SK-N-SH (cell line): ENCODE measurements around the gene CDC27. TPM values are rescaled to one million over a fixed set of nuclear protein-coding genes. Genes with fewer than 3 reads are reported as not detected.

Experiments used
- CHD2 ChIP-seq: fragments of 150-350 bp; IDR thresholded peaks from 2 replicates; pipeline ENCODE4 v1.6.1; 2018; ENCODE audit warnings: low read length; ENCODE audit not compliant: partially characterized antibody
- EP300 ChIP-seq, 2 experiments: IDR thresholded peaks; 2 replicates each; pipeline versions ENCODE4 v1.4.0 to v1.6.1; 2012; ENCODE audit warnings: borderline replicate concordance in 1 of 2, low read depth in 1 of 2, low read length in 1 of 2
- GABPA ChIP-seq: IDR thresholded peaks from 2 replicates; pipeline ENCODE4 v1.4.0; 2012; ENCODE audit warnings: low read depth, mild to moderate bottlenecking
- GATA2 ChIP-seq: sonication (generic); formaldehyde crosslinking; IDR thresholded peaks from 2 replicates; pipeline ENCODE4 v1.5.0; 2020; ENCODE audit warnings: mild to moderate bottlenecking, missing genetic modification reagents
- IRF3 ChIP-seq: fragments of 150-350 bp; IDR thresholded peaks from 2 replicates; pipeline ENCODE4 v1.6.1; 2016; ENCODE audit warnings: mild to moderate bottlenecking, low read depth, low read length
- MEF2A ChIP-seq: IDR thresholded peaks from 2 replicates; pipeline ENCODE4 v1.4.0; 2012; ENCODE audit warnings: low read depth, borderline replicate concordance
- MXI1 ChIP-seq: IDR thresholded peaks from 2 replicates; pipeline ENCODE4 v1.6.1; 2012; ENCODE audit warnings: mild to moderate bottlenecking, low read depth, low read length, improper control_type of control experiment
- NFIC ChIP-seq: IDR thresholded peaks from 2 replicates; pipeline ENCODE4 v1.4.0; 2012; ENCODE audit warnings: borderline replicate concordance
- NRF1 ChIP-seq: IDR thresholded peaks from 2 replicates; pipeline ENCODE4 v1.6.1; 2012; ENCODE audit warnings: low read depth, mild to moderate bottlenecking, low read length
- PBX3 ChIP-seq: IDR thresholded peaks from 2 replicates; pipeline ENCODE4; 2012
- POLR2AphosphoS5 ChIP-seq: IDR thresholded peaks from 2 replicates; pipeline ENCODE4 v1.6.1; 2012; ENCODE audit warnings: low read depth, low read length
- RAD21 ChIP-seq: IDR thresholded peaks from 2 replicates; pipeline ENCODE4 v1.6.1; 2012; ENCODE audit warnings: mild to moderate bottlenecking, low read length
- RCOR1 ChIP-seq: fragments of 150-350 bp; IDR thresholded peaks from 2 replicates; pipeline ENCODE4 v1.6.1; 2017; ENCODE audit warnings: antibody characterized with exemption, low read length
- RFX5 ChIP-seq: IDR thresholded peaks from 2 replicates; pipeline ENCODE4 v1.6.1; 2012; ENCODE audit warnings: mild to moderate bottlenecking, improper control_type of control experiment, low read length
- RXRA ChIP-seq: IDR thresholded peaks from 2 replicates; pipeline ENCODE4 v1.4.0; 2012; ENCODE audit warnings: low read depth, mild to moderate bottlenecking, borderline replicate concordance
- SIN3A ChIP-seq: IDR thresholded peaks from 2 replicates; pipeline ENCODE4 v1.6.1; 2012; ENCODE audit warnings: low read depth, mild to moderate bottlenecking, low read length, moderate library complexity, borderline replicate concordance
- SMC3 ChIP-seq: IDR thresholded peaks from 2 replicates; pipeline ENCODE4 v1.6.1; 2012; ENCODE audit warnings: low read depth, low read length, improper control_type of control experiment
- TAF1 ChIP-seq: IDR thresholded peaks from 2 replicates; pipeline ENCODE4 v1.6.1; 2012; ENCODE audit warnings: low read depth, mild to moderate bottlenecking, low read length, moderate library complexity, borderline replicate concordance
- TCF12 ChIP-seq: IDR thresholded peaks from 2 replicates; pipeline ENCODE4 v1.4.0; 2012
- USF1 ChIP-seq: IDR thresholded peaks from 2 replicates; pipeline ENCODE4 v1.4.0; 2012; ENCODE audit warnings: low read depth, borderline replicate concordance
- USF2 ChIP-seq: fragments of 150-350 bp; IDR thresholded peaks from 2 replicates; pipeline ENCODE4 v1.6.1; 2017; ENCODE audit warnings: antibody characterized with exemption, low read length, low read depth, borderline replicate concordance
- YY1 ChIP-seq: IDR thresholded peaks from 2 replicates; pipeline ENCODE4 v1.4.0; 2012; ENCODE audit warnings: low read depth, mild to moderate bottlenecking
- polyA plus RNA-seq, 3 experiments: library from polyadenylated mRNA; depleted of rRNA; stranded (reverse); fragments of >200 nt; gene quantifications; 2 replicates each; pipeline ENCODE4 v1.2.3, GENCODE V29; 2012
- TF ChIP-seq, protein P1 (sequence below): IDR thresholded peaks from 2 replicates; pipeline ENCODE4 v1.4.0; 2012; ENCODE audit warnings: low read depth, borderline replicate concordance
- TF ChIP-seq, protein P2 (sequence below): IDR thresholded peaks from 2 replicates; pipeline ENCODE4 v1.4.0; 2012; ENCODE audit warnings: low read depth

Gene CDC27
- polyA plus RNA-seq, 1 of the 3 experiments (the other 2 are of a cell fraction): 44.3 TPM

- no peak for TF ChIP-seq SIN3A
- TF ChIP-seq SMC3: no peak
- peak; percentile 99 for TF ChIP-seq PBX3
- TF ChIP-seq GABPA: peak; percentile 74
- no peak for TF ChIP-seq USF2
- TF ChIP-seq TAF1: no peak
- TF ChIP-seq, protein P1, sequence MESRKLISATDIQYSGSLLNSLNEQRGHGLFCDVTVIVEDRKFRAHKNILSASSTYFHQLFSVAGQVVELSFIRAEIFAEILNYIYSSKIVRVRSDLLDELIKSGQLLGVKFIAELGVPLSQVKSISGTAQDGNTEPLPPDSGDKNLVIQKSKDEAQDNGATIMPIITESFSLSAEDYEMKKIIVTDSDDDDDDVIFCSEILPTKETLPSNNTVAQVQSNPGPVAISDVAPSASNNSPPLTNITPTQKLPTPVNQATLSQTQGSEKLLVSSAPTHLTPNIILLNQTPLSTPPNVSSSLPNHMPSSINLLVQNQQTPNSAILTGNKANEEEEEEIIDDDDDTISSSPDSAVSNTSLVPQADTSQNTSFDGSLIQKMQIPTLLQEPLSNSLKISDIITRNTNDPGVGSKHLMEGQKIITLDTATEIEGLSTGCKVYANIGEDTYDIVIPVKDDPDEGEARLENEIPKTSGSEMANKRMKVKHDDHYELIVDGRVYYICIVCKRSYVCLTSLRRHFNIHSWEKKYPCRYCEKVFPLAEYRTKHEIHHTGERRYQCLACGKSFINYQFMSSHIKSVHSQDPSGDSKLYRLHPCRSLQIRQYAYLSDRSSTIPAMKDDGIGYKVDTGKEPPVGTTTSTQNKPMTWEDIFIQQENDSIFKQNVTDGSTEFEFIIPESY: no peak
- no peak for TF ChIP-seq RAD21
- TF ChIP-seq RXRA: no peak
- TF ChIP-seq IRF3: no peak
- no peak for TF ChIP-seq NFIC
- peak; percentile 48 for TF ChIP-seq MXI1
- TF ChIP-seq YY1: 0 out of 2 replicates have a peak, but pooled peaks have one; percentile 11
- no peak for TF ChIP-seq RCOR1
- no peak for TF ChIP-seq NRF1
- TF ChIP-seq POLR2AphosphoS5: peak; percentile 88
- no peak for TF ChIP-seq MEF2A
- TF ChIP-seq, protein P2, sequence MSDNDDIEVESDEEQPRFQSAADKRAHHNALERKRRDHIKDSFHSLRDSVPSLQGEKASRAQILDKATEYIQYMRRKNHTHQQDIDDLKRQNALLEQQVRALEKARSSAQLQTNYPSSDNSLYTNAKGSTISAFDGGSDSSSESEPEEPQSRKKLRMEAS: peak; percentile 22; the same call in 1 of the 2 replicates
- no peak for TF ChIP-seq USF1
- no peak for TF ChIP-seq EP300 (IDR thresholded peaks at IDR 0.05; ENCODE audit: borderline replicate concordance in 1 of 2, low read depth in 1 of 2, low read length in 1 of 2)
- no peak for TF ChIP-seq TCF12
- TF ChIP-seq CHD2: no peak
- TF ChIP-seq RFX5: no peak
- no peak for TF ChIP-seq GATA2
Measured at GRCh38 chr17:47099987-47100711, 88.9 kb downstream of the CDC27 start (continued).
